B cell (primary cell): Measurements from ENCODE around the gene EGLN3. TPM values are rescaled to one million over a fixed set of nuclear protein-coding genes. Genes with fewer than 3 reads are reported as not detected.

Experiments used
- ATAC-seq: fragments of 200-7000 bp; cut with Tn5 transposase; one replicate; pipeline ENCODE4 v1.10.0; 2021; ENCODE audit warnings: low read depth, mild to moderate bottlenecking, moderate number of reproducible peaks, moderate library complexity
- CTCF ChIA-PET: fragments of 350-600 bp; sonication (Branson Sonifier 250); formaldehyde crosslinking; loops from one replicate; lab custom pipeline; 2021; ENCODE audit warnings: antibody characterized with exemption, inconsistent platforms; lab: Charles Lee
- POLR2A ChIA-PET: fragments of 350-600 bp; sonication (Branson Sonifier 250); formaldehyde crosslinking; loops from one replicate; lab custom pipeline; 2021; ENCODE audit warnings: antibody characterized with exemption; lab: Charles Lee
- DNase-seq: peaks from one replicate; pipeline ENCODE4 v3.0.0; 2013
- H2AFZ ChIP-seq: 2 replicates; pipeline ENCODE4 v1.6.1; 2012; ENCODE audit warnings: mild to moderate bottlenecking, low read depth, low read length; ENCODE audit not compliant: insufficient read depth, poor library complexity, severe bottlenecking
- H3K27ac ChIP-seq, 2 donors: 1 replicate in 1 of 2; 2 replicates in 1 of 2; pipeline ENCODE4 v1.5.1; 2012 to 2013; ENCODE audit warnings: low read length in 2 of 2, mild to moderate bottlenecking in 2 of 2, moderate library complexity in 1 of 2
- H3K27me3 ChIP-seq, 4 experiments: fragments of 200-600 bp in 1 of 4; sonication (generic) in 1 of 4; replicated peaks in 1 of 4; 1 replicate in 2 of 4; 2 replicates in 2 of 4; pipeline versions ENCODE4 v1.6.1 to v1.7.0; 2013 to 2016; ENCODE audit warnings: low read length in 3 of 4, mild to moderate bottlenecking in 2 of 4, mixed read lengths in 1 of 4, moderate library complexity in 1 of 4; ENCODE audit not compliant: insufficient read depth in 4 of 4, control insufficient read depth in 3 of 4; ENCODE audit errors: control extremely low read depth in 1 of 4
- H3K36me3 ChIP-seq, 2 experiments: replicated peaks in 1 of 2; 1 replicate in 1 of 2; 2 replicates in 1 of 2; pipeline versions ENCODE4 v1.6.1 to v1.7.1; 2013; ENCODE audit warnings: low read length in 1 of 2; ENCODE audit not compliant: insufficient read depth in 2 of 2, control insufficient read depth in 1 of 2; ENCODE audit errors: control extremely low read depth in 1 of 2, extremely low read depth in 1 of 2
- H3K4me1 ChIP-seq, 2 donors: fragments of 200-600 bp in 1 of 2; sonication (generic) in 1 of 2; 1 replicate in 1 of 2; 2 replicates in 1 of 2; pipeline versions ENCODE4 v1.5.1 to v1.6.1; 2013 to 2017; ENCODE audit warnings: low read length in 2 of 2; ENCODE audit not compliant: control insufficient read depth in 2 of 2, insufficient read depth in 2 of 2
- H3K4me2 ChIP-seq: replicated peaks from 2 replicates; pipeline ENCODE3; 2012; ENCODE audit warnings: mild to moderate bottlenecking, low read depth, low read length; ENCODE audit not compliant: poor library complexity, severe bottlenecking
- H3K4me3 ChIP-seq, 5 experiments: fragments of 200-600 bp in 1 of 5; sonication (generic) in 1 of 5; 1 replicate in 3 of 5; 2 replicates in 2 of 5; pipeline versions ENCODE4 v1.5.1 to v1.7.0; 2011 to 2016; ENCODE audit warnings: low read length in 4 of 5, mild to moderate bottlenecking in 4 of 5, low read depth in 2 of 5, control low read depth in 1 of 5, moderate library complexity in 1 of 5; ENCODE audit not compliant: insufficient read depth in 1 of 5; ENCODE audit errors: control extremely low read depth in 1 of 5, extremely low read depth in 1 of 5
- H3K79me2 ChIP-seq: fragments of 200-600 bp; sonication (generic); one replicate; pipeline ENCODE4 v1.6.0; 2016; ENCODE audit warnings: low read length; ENCODE audit not compliant: control insufficient read depth, insufficient read depth
- H3K9ac ChIP-seq: fragments of 200-600 bp; sonication (generic); 2 replicates; pipeline ENCODE4 v1.6.1; 2017; ENCODE audit warnings: mild to moderate bottlenecking, low read length, moderate library complexity
- H3K9me3 ChIP-seq, 3 donors: one replicate each; pipeline versions ENCODE4 v1.6.1 to v1.7.1; 2013; ENCODE audit warnings: low read length in 2 of 3; ENCODE audit not compliant: control insufficient read depth in 2 of 3, insufficient read depth in 1 of 3; ENCODE audit errors: control extremely low read depth in 1 of 3
- H4K20me1 ChIP-seq: 2 replicates; pipeline ENCODE4 v1.6.0; 2012; ENCODE audit warnings: mild to moderate bottlenecking, low read length; ENCODE audit not compliant: insufficient read depth, control insufficient read depth, poor library complexity, severe bottlenecking
- H3K27ac Mint-ChIP-seq: one replicate; pipeline ENCODE4 v1.8.0; 2021; ENCODE audit warnings: mixed read lengths
- H3K27me3 Mint-ChIP-seq: one replicate; pipeline ENCODE4 v1.8.0; 2021; ENCODE audit warnings: mixed read lengths
- H3K4me1 Mint-ChIP-seq: one replicate; pipeline ENCODE4 v1.8.0; 2021; ENCODE audit warnings: mixed read lengths
- H3K4me3 Mint-ChIP-seq: one replicate; pipeline ENCODE4 v1.8.0; 2021; ENCODE audit warnings: mixed read lengths
- H3K9me3 Mint-ChIP-seq: one replicate; pipeline ENCODE4 v1.8.0; 2022; ENCODE audit warnings: mixed read lengths; ENCODE audit not compliant: insufficient read depth
- EZH2 ChIP-seq: IDR thresholded peaks from 2 replicates; pipeline ENCODE4 v1.6.1; 2012; ENCODE audit warnings: borderline replicate concordance, low read depth, mild to moderate bottlenecking, moderate library complexity, low read length; ENCODE audit not compliant: insufficient read depth, poor library complexity, severe bottlenecking
- WGBS: methylation state at CpG from one replicate; pipeline ENCODE4 v1.1.5; 2013; ENCODE audit warnings: missing lambda C conversion rate; ENCODE audit not compliant: insufficient coverage; 5-methylcytosine and 5-hydroxymethylcytosine counted together
- intact Hi-C: fragments of 100-400 bp; cut with micrococcal nuclease; formaldehyde crosslinking; loops from one replicate; pipeline ENCODE4 v1.10.0; 2022
- polyA plus RNA-seq: library from polyadenylated mRNA; depleted of rRNA; stranded (reverse); fragments of >200 nt; gene quantifications from 2 replicates; pipeline ENCODE4 v1.2.3, GENCODE V29; 2012
- total RNA-seq, 2 donors: library from RNA; stranded (reverse); fragments of 120-200 nt in 1 of 2; gene quantifications; 1 replicate in 1 of 2; 2 replicates in 1 of 2; pipeline versions ENCODE4 v1.2.3 to v1.2.4, GENCODE V29; 2013 to 2022
- TF ChIP-seq, protein P1 (sequence below): fragments of 200-600 bp; IDR thresholded peaks from one replicate; pipeline ENCODE4 v1.8.0; 2022; ENCODE audit warnings: antibody characterized with exemption, mild to moderate bottlenecking

EGLN3 gene
- total and polyA plus RNA-seq, 2 donors (not counting 1 experiment from before 2014, with no cell fraction given) = 0.69 to 1.7 TPM

DNA sequence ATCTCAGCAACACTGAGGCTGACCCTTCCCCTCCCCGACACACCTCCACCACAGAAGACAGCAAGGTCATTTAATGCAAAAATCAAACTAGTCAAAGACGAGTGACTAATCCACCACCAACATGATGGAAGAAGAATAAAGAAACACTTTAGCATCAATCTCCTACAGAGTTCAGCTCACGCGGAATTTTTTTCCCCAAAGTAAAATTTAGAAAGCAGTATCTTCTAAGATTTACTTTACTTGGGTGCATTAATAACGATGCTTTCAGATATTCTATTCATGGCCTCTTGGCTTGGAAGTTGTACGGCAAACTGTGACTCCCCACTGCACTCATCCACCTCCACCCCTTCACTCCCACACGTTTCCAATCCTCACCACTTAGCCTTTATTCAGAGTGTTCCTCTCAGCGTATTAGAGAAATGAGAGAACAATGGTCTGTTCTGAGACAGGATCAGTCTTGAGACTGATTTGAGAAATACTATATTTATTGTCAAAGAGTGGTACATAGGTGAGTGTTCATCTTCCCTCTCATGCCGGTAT, 1.9 kb downstream of the EGLN3 start:
- no peak overlapping the region for H3K4me3 ChIP-seq
- no peak overlapping the region for H3K9ac ChIP-seq
- H2AFZ ChIP-seq = no peak overlapping the region
- ChIA-PET CTCF (no interaction called here), POLR2A (no interaction called here)
- TF ChIP-seq, protein P1, sequence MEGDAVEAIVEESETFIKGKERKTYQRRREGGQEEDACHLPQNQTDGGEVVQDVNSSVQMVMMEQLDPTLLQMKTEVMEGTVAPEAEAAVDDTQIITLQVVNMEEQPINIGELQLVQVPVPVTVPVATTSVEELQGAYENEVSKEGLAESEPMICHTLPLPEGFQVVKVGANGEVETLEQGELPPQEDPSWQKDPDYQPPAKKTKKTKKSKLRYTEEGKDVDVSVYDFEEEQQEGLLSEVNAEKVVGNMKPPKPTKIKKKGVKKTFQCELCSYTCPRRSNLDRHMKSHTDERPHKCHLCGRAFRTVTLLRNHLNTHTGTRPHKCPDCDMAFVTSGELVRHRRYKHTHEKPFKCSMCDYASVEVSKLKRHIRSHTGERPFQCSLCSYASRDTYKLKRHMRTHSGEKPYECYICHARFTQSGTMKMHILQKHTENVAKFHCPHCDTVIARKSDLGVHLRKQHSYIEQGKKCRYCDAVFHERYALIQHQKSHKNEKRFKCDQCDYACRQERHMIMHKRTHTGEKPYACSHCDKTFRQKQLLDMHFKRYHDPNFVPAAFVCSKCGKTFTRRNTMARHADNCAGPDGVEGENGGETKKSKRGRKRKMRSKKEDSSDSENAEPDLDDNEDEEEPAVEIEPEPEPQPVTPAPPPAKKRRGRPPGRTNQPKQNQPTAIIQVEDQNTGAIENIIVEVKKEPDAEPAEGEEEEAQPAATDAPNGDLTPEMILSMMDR = no peak
- no peak for TF ChIP-seq EZH2
- Mint-ChIP-seq H3K27ac (no peak overlapping the region), H3K9me3 (no peaks in the 10 kb centered on the region), H3K4me3 (no peak overlapping the region), H3K4me1 (peaks cover 11% of the 10 kb centered on the region), H3K27me3 (peaks cover 46% of the 10 kb centered on the region)
- WGBS = 42% methylated on average over 2 of the region's 9 CpGs
- no peaks in the 10 kb centered on the region for H4K20me1 ChIP-seq
- no peaks in the 10 kb centered on the region for H3K79me2 ChIP-seq
- peaks cover 0 to 32% (median 17%) of the 10 kb centered on the region in 4 experiments for H3K27me3 ChIP-seq
- no peak overlapping the region for H3K4me2 ChIP-seq
- intact Hi-C loops = no loop called here
- peaks cover 10 to 18% of the 10 kb centered on the region in 2 donors for H3K4me1 ChIP-seq
- no peak for ATAC-seq
- peaks cover 0 to 4% (median 0%) of the 10 kb centered on the region in 3 donors for H3K9me3 ChIP-seq
- H3K27ac ChIP-seq = no peak overlapping the region
- H3K36me3 ChIP-seq = no peaks in the 10 kb centered on the region
- no peak for DNase-seq

DNA sequence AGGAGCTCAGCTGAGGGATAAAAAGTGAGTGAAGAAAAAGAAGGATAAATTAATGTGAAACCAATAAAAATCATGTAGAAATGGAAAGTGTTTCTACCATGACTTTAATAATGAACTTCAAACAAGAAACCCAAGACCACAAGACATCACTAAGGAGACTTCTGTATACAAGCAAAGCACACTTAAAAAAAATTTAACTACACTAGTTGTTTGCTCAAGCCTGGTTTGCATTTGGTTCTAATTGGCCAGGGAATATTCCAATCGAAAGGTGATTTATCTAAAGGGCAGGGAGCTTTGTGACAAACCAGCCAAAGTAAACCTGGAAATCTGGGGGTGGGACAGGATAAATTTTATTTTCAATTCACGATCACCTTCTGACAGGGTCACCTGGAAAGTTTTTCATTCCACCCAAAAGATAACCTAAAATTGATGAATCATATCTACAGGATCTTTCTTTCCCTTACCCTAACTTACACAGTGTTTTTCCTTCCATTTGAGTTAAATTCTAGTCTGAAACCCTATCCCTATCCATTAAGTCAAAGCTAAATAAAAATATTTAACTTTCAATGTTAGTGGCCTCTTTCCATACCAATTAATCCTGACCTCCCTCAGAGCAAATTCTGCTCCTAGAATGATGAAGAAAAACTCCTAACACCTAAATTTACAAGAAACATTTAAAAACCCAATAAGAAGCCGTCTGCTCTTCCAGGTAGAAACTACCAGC, 2.6 kb downstream of the EGLN3 start:
- TF ChIP-seq EZH2 = no peak
- TF ChIP-seq, protein P1 = no peak
- Histone ChIP-seq H3K36me3 (no peaks in the 10 kb centered on the region), H3K9ac (no peak overlapping the region), H3K4me2 (no peak overlapping the region), H3K4me3 (no peak overlapping the region), H2AFZ (no peak overlapping the region), H3K4me1 (peaks cover 10 to 18% of the 10 kb centered on the region in 2 donors), H4K20me1 (no peaks in the 10 kb centered on the region), H3K79me2 (no peaks in the 10 kb centered on the region), H3K27me3 (peaks cover 0 to 32% (median 17%) of the 10 kb centered on the region in 4 experiments), H3K27ac (no peak overlapping the region), H3K9me3 (peaks cover 0 to 4% (median 0%) of the 10 kb centered on the region in 3 donors)
- no peak overlapping the region for H3K4me3 Mint-ChIP-seq
- DNase-seq (no peak), ATAC-seq (no peak)
- ChIA-PET CTCF (no interaction called here), POLR2A (no interaction called here)
- WGBS = no CpG with 5 or more reads among the region's 3 CpGs
- peaks cover 41% of the 10 kb centered on the region for H3K27me3 Mint-ChIP-seq
- no peak overlapping the region for H3K27ac Mint-ChIP-seq
- H3K9me3 Mint-ChIP-seq = no peaks in the 10 kb centered on the region
- H3K4me1 Mint-ChIP-seq = peaks cover 11% of the 10 kb centered on the region
- intact Hi-C loops = no loop called here
